NCI-H146 treated with DMSO at 0.1 percent for 48 hours (cell line): ENCODE results near the gene NKX2-8.

Source experiments
- DNase-seq: peaks from one replicate; lab custom pipeline; 2025; ENCODE audit not compliant: unreplicated experiment; lab: John Stamatoyannopoulos, UW

Gene NKX2-8

DNA sequence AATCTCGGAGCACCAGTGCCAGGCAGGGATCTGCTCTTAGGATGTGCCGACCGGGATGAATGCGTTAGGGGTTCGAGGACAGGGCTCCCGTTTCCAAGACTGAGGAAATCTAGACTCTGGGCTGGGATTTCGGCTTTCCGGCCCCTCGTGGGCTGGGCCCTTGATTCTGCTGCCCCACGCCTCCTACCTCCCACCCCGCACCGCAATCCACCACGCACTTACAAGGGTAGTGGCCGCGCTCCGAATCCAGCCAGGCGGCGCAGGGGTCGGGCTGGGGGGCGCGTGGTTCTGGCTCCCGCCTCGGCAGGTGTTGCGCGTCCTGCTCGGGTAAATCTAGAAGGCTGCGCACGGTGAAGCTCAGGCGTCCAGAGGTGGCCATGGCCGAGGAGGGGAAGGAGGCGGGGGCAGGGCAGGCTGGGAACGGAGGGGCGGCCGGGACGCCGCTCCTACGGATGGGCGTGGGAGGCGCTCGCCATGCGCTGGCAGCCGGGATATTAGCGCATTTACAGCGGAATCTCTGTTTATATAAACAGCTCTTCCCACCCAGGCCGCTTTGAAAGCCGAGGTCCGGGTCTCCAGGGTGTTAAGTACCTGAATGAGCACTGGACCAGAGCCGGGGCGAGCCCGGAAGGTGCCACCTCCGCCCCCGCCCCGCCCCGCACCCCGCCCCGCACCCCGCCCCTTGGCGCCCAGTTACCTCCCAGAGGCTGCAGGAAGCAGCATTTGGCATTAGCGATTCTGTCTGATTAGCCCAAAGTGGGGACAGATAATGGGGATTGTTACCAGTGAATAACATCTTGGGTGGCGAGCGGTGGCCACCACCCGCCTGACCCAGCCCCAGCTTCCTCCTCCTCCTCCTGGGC, at the start of gene NKX2-8:
Gene NKX2-8 (minus strand): TSS at position 604 of the 863 bp plus-strand sequence. CDS start 225 bp downstream, at position 379.
- DNase-seq = no peak

DNA sequence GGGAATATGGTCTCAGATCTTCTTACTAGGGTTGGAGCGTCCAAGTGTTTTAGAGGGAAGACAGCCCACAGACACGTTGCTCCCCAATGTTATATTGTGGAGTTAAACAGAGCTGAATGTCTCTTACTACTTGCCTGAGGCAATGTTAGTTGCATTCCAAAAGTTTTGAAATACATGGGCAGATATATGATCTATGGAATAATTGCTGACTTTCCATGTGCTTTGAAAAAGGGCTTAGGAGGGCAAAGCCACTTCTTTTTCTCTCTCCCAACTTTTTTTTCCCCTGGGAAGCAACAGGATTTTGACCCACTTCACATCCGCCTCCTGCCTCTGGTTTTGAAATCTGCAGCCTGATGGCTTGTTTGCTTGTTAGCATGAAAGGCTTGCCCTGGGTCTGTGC, 45.6 kb upstream of the NKX2-8 start:
- DNase-seq = no peak

GRCh38 chr14:36626151-36626550, 43.7 kb upstream of the NKX2-8 start:
- no peak for DNase-seq

- DNase-seq = no peak
These were observed 43.0 kb upstream of the NKX2-8 start for GRCh38 chr14:36625436-36625835.

DNA sequence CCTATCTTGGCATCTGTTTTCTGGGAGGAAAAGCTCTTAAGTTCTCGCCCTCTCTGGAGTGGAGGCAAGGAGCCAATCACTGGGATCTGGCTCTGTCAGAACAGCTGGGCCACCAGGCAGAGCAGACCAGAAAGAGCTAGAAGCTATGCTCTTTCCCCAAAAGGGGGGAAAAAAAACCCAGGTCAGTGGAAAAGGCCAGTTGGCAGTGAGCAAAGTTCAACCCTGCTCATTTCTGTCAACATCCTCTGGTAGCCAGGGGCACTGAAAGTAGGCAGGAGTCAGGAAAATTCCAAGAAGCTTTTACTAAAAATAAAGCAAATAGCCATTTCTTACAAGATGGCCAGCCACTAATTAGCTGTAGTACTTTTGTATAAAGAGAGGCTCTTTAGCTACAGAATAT, 42.6 kb upstream of the NKX2-8 start:
- DNase-seq = no peak

DNA sequence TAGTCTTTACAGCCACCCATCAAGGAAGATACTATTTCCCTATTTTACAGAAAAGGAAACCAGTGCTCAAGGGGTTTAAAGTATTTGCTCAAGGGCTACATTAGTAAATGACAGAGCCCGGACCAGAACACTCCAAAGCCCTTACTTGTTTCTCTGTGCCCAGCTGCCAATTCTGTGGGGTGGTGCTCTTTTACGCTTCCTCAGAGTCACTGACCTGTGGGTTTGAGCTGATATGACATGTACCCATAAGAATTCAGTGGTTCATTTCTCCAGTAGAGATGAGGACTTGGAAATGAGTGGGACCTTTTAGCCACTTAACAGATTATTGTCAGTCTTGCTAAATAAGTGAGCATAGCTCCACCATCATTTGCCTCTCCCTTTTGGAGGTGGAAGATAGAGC, 37.4 kb upstream of the NKX2-8 start:
- DNase-seq = no peak

DNA sequence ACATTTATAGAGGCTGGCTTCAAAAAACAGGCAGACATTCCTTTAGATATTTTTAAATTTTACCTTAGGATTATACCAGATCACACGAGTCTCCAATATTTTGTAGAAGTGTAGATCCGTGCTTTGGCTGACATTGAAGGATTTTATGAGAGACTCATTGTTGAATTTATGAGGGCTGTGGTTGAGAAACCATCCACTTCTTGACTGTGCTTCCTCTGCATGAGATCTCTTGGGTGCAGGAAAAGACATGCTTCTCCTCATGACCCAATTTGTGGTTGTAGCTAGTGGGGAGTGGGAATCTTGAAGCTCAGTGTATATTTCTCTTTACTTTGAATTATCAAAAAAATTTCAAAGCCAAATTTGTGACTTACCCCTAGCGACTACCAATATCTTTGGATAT, 36.7 kb upstream of the NKX2-8 start:
- no peak for DNase-seq

GRCh38 chr14:36618641-36619040, 36.2 kb upstream of the NKX2-8 start:
- DNase-seq = no peak

GRCh38 chr14:36617824-36618223, 35.4 kb upstream of the NKX2-8 start:
- no peak for DNase-seq

- no peak for DNase-seq
These were observed 23.1 kb upstream of the NKX2-8 start for GRCh38 chr14:36605506-36605857.

GRCh38 chr14:36604757-36605505, 22.5 kb upstream of the NKX2-8 start:
- peak; percentile 34 for DNase-seq

DNA sequence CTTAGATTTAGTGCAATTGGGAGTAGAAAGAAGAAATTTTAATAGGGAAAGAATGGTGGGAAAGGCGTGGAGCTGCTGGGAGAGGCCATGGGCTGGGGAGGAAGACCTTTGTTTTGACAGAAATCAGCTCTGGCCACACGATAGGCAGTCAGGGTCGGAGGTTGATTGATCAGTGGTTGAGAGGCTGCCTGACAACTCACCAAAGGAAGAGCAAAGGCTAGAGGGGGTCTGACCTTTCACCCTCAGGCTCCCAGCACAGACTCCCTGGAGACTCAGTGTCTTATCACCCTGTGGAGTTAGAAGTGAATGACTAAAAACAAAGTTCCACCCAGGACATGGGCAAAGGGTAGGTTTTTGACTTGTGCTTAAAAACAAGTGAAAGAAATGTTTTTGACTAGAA, 18.0 kb upstream of the NKX2-8 start:
- DNase-seq = no peak

DNA sequence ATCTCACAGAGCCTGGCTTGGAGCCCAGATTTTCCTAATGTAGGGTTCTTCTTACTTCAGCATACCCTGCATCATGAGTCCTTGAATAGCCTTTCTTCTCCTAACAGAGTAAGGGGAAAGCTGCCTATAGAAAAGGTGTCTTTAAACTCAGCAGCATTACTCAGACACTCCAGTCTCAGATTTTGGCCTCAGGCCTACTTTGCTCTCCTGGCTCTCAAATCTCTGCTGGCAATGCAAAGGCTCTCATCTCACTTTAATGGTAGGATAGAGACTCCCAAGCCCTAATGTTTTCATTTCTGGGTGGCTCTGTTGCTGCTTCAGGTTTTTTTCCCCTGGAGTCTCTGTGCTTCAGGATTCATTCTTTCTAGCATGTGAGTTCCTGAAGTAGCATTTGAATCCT, 9.1 kb upstream of the NKX2-8 start:
- no peak for DNase-seq

DNA sequence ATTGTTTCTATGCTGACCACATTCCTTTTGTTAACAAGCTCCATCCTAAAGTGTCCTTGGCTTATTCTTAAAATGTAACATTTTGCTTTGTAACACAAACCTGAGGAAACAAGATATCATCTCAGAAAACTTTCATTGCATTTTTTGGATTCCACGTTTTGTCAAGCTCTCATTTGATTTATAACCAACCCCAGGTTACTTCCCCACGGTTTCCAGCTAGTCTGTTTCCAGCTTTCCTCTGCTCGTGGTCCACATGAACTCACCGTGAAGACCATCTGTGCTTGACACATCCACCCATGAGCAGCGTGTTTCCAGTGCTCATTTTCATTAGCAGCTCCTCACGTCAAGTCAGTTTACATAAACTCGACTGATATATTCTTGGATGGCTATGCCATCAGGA, 6.4 kb upstream of the NKX2-8 start:
- no peak for DNase-seq

DNA sequence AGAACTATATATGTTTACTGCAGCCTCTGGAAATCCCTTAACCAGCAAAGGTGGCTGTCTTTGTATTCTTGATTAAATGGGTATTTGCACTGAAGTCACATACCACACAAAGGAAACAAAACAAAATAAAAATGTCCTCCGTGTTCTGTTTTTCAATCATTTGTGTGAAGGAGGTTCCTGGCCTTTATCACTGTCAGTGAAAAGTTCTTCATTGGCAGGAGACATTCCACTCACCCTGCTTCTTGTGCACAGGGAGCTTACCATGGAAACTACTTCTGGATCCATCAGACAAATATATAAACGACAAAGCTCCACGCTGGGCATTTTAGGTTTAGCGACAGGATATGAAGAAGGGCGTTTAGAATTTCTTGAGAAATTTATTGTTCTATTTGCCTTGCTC, 5.7 kb upstream of the NKX2-8 start:
- no peak for DNase-seq

DNA sequence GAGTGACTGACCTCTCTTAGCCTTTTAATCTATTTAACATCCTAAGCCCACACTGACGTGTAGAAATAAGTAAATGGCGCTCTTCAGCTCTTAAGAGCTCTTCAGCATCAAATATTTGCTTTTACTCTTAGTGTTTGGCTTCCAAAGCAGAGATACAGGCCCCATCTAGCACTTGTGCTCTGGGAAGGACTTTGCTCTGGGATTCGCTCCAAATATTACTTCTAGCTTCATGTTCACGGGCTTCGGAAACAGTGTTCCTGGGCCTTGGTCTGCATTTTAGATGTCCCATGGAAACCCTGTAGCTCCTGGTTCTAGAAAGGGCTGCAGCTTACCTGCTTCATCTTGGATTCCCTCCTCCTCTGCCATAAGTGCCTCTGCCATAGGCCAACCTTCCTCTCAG, 2.7 kb upstream of the NKX2-8 start:
- no peak for DNase-seq

DNA sequence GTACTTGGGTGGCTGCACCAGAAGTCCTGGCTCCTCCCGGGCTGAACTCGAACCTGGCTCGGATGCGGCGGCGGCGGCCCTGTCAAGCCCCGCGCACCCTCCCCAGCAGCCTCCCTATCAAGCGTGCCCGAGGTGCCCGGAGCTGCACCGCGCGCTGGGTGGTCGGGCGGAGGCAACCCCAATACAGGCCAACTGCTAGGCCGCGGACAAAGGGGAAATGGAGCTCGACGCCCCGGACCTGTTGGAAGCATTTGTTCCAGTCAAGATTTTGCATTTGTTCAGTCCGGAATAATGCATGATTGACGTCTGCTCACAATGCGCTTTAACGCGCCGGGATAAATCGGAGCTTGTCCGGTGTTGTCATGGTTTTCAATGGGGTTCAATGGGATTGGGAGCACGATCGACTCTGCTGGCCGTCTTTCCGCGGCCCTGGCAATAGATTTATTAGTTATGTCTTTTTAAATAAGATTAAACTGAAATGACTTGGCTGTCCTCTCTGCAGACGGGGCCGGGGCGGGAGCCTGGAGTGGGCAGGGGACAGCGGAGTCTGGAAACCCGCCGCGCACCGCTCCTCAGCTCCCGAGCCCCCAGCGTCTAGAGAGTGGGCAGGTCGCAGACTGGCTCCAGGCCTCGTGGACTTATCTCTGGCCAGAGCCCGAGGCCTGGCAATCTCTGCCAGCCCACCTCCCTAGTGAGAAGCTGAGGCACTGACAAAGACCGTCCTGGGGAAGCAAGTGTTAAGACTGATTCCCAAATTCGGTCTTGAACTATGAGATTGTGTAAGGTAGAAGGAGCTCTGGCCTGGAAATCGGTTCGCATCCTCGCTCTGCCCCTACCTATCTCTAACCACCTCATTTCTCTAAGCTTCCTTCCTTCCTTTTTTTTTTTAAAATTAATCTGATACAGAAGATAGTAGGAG, 1.7 kb upstream of the NKX2-8 start:
- no peak for DNase-seq

- no peak for DNase-seq
These were observed 953 bp upstream of the NKX2-8 start for GRCh38 chr14:36583242-36583892.

- no peak for DNase-seq
These were observed 444 bp upstream of the NKX2-8 start for GRCh38 chr14:36582874-36583241.

GRCh38 chr14:36580856-36581831, 1.3 kb downstream of the NKX2-8 start:
- DNase-seq = peak; percentile 2
